ENCODE data around the gene TAF4B.

The TAF4B gene

DNA sequence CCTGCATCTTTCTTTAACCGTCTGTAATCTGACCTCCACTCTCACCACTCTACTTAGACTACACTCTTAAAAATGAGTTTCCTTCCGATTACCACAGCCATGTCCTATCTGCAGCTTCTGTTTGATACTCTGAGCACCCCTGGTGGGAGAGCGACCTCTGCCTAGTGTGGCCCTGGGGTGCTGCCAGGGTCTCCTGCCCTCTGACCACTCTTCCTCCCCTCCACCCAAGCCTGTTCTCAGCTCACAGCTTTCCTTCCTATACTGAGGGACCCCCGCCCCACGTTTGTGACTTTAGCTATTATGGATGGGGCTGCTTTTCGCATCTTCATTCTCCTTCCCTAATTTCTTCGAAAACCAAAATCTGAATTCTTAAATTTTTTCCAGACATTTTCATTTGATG, 189.4 kb downstream of the TAF4B start:
- H3K4me3 ChIP-seq (ENCODE audit: low read depth, low read length) = no peak overlapping the region
- TF ChIP-seq, protein P1, sequence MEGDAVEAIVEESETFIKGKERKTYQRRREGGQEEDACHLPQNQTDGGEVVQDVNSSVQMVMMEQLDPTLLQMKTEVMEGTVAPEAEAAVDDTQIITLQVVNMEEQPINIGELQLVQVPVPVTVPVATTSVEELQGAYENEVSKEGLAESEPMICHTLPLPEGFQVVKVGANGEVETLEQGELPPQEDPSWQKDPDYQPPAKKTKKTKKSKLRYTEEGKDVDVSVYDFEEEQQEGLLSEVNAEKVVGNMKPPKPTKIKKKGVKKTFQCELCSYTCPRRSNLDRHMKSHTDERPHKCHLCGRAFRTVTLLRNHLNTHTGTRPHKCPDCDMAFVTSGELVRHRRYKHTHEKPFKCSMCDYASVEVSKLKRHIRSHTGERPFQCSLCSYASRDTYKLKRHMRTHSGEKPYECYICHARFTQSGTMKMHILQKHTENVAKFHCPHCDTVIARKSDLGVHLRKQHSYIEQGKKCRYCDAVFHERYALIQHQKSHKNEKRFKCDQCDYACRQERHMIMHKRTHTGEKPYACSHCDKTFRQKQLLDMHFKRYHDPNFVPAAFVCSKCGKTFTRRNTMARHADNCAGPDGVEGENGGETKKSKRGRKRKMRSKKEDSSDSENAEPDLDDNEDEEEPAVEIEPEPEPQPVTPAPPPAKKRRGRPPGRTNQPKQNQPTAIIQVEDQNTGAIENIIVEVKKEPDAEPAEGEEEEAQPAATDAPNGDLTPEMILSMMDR (IDR thresholded peaks at IDR 0.05; ENCODE audit: low read depth, low read length, missing control alignments) = no peak
- no peak for DNase-seq (ENCODE audit: low read depth)

DNA sequence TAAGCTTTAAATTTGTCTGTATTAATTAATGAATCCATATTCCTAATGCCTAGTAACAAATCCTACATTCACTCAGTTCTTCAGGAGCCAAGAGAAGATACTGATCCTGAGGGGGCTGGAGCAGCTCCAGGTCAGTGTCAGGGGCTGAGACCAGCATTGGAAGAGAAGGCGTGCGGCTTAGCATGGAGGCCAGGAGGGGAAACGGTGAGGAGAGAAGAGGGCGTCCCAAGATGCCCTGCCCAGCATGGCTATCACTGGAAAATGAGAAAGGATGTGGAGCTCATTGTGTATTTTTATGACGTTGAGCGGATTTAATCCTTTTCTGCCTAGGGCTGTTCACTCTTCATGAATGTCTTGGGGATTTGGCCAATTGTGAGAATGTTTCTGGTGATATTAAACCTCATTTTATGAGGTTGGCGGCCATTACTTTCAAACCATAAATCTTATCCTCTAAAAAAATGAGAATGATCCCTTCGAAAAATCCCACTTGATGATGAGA, 190.5 kb downstream of the TAF4B start:
- TF ChIP-seq, protein P1 (IDR thresholded peaks at IDR 0.05; ENCODE audit: low read depth, low read length, missing control alignments) = no peak
- DNase-seq (ENCODE audit: low read depth) = no peak
- no peak overlapping the region for H3K4me3 ChIP-seq (ENCODE audit: low read depth, low read length)

DNA sequence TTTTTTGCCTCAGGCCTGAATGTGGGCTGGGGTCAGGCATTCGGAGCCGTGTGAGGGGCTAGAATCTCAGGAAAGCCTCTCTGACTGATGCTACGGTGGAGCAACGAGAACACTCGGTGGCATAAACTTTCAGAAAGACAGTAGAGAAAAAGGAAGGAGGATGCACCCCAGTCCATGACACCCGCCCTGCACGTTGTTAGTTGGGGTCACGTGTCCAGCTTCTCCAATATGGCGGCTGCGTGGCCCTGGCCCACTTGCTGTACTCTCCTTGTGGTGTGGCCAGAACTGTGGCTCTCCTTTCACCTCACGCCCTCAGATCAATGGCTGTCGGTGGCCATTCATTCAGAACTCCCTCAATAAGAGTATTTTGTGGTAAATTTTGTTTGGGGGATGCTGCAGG, 190.9 kb downstream of the TAF4B start:
- TF ChIP-seq, protein P1 (IDR thresholded peaks at IDR 0.05; ENCODE audit: low read depth, low read length, missing control alignments) = no peak
- no peak for DNase-seq (ENCODE audit: low read depth)
- no peak overlapping the region for H3K4me3 ChIP-seq (ENCODE audit: low read depth, low read length)

DNA sequence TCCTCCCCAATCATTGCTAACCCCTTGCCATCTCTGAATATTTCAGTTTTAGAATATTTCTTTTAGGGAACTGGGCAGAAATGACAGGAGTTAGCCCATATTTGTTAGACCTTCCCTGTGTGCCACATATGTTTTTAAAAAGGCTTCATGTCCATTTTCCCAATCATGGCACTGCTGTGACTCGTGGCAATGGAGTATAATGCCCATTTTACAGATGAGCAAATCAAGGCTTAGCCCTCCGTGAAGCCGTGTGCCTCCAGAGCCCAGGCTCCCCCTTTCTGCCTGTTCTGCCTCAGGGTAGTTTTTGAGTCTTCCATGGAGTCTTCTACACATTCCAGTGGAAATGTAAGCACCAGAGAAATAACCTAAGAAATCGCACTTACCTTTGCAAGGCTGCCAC, 192.0 kb downstream of the TAF4B start:
- TF ChIP-seq, protein P1 (IDR thresholded peaks at IDR 0.05; ENCODE audit: low read depth, low read length, missing control alignments) = no peak
- DNase-seq (ENCODE audit: low read depth) = no peak

DNA sequence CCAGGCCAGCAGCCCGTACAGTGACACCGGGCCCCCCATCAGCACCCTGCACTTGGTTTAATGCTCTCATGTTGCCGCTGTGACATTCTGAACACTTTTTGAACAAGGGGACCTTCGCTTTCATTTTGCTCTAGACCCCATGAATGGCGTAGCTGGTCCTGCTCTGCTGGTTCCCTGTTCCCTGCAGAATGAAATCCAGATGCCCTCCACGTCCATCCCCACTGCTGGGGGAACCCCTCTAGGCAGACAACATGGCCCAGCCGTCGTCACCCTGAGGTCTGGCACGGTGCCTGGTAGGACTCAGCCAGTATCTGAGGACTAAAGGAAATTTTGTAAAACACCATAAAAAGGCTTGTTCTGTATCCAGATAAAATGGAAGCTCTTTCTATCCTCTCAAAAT, 193.5 kb downstream of the TAF4B start:
- H3K4me3 ChIP-seq (ENCODE audit: low read depth, low read length) = no peak overlapping the region
- TF ChIP-seq, protein P1 (IDR thresholded peaks at IDR 0.05; ENCODE audit: low read depth, low read length, missing control alignments) = no peak
- DNase-seq (ENCODE audit: low read depth) = no peak

More for the DNA sequence above, 192.0 kb downstream of the TAF4B start:
- H3K4me3 ChIP-seq (ENCODE audit: low read depth, low read length) = no peak overlapping the region

DNA sequence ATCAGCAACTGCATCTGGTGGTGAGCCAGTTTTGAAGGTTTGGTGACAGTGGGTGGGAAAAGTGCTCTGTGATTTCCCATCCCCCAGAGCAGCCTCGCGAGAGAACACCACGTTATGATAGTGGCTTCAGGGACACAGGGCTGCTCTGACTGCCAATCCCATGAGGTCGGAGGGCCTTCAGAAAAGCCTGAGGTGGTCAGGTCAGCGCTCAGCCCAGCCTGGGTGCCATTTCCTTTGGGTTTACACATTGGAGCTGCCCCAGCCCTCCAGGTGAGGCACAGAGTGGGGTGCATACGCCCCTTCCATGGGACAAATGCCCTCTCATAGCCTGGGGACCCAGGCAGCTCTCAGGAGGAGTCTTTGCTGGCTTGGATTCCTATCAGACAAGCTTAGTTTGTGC, 195.3 kb downstream of the TAF4B start:
- TF ChIP-seq, protein P1 (IDR thresholded peaks at IDR 0.05; ENCODE audit: low read depth, low read length, missing control alignments) = no peak
- H3K4me3 ChIP-seq (ENCODE audit: low read depth, low read length) = no peak overlapping the region
- DNase-seq (ENCODE audit: low read depth) = no peak

DNA sequence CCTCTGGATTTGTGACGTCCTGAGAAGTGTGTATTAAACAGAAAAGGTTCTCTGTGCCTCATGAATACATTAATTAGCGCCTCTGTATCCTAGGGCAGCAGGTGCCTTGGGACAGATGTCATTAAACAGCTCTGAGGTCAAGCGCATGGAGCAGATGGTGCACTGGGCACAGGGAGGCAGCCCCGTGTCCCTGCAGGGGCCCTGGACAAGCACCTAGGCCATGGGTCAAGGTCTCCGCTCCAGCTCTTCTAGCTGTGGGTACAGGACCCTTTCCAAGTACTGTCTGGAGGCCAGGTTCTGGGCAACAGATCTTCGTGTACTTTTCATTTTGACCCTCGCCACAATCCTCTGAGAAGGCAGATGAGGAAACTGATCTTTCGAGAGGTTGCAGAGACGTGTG, 195.7 kb downstream of the TAF4B start:
- H3K4me3 ChIP-seq (ENCODE audit: low read depth, low read length) = no peak overlapping the region
- no peak for DNase-seq (ENCODE audit: low read depth)
- TF ChIP-seq, protein P1 (IDR thresholded peaks at IDR 0.05; ENCODE audit: low read depth, low read length, missing control alignments) = no peak

All from GM12864 (cell line).